HEK293T (cell line): ENCODE results near the gene PCNX3.

Source experiments
- ELF4 ChIP-seq: fragments of 450-650 bp; IDR thresholded peaks from 2 replicates; pipeline ENCODE4 v1.6.1; 2017; ENCODE audit warnings: antibody characterized with exemption
- FOXA1 ChIP-seq: fragments of 450-650 bp; IDR thresholded peaks from 2 replicates; pipeline ENCODE4 v1.6.1; 2016; ENCODE audit warnings: mild to moderate bottlenecking
- FOXK2 ChIP-seq: fragments of 450-650 bp; IDR thresholded peaks from 2 replicates; pipeline ENCODE4 v1.6.1; 2016; ENCODE audit warnings: mild to moderate bottlenecking
- FOXM1 ChIP-seq: fragments of 450-650 bp; IDR thresholded peaks from 2 replicates; pipeline ENCODE4 v1.6.1; 2017; ENCODE audit warnings: mild to moderate bottlenecking, borderline replicate concordance
- L3MBTL2 ChIP-seq: fragments of 450-650 bp; conservative IDR thresholded peaks from 2 replicates; pipeline ENCODE4 v1.6.1; 2016; ENCODE audit warnings: mild to moderate bottlenecking
- LEF1 ChIP-seq: fragments of 450-650 bp; IDR thresholded peaks from 2 replicates; pipeline ENCODE4 v1.6.1; 2017; ENCODE audit warnings: mild to moderate bottlenecking, borderline replicate concordance
- NFRKB ChIP-seq: fragments of 450-650 bp; IDR thresholded peaks from 2 replicates; pipeline ENCODE4 v1.6.1; 2016; ENCODE audit warnings: mild to moderate bottlenecking, moderate library complexity
- SP1 ChIP-seq: fragments of 450-650 bp; IDR thresholded peaks from 2 replicates; pipeline ENCODE4 v1.6.1; 2017
- TARDBP ChIP-seq: fragments of 450-650 bp; IDR thresholded peaks from 2 replicates; pipeline ENCODE4 v1.6.1; 2016
- ZNF384 ChIP-seq: fragments of 450-650 bp; IDR thresholded peaks from 2 replicates; pipeline ENCODE4 v1.6.1; 2016
- TF ChIP-seq, protein P1 (sequence below): fragments of 450-650 bp; IDR thresholded peaks from 2 replicates; pipeline ENCODE4 v1.6.1; 2016

DNA sequence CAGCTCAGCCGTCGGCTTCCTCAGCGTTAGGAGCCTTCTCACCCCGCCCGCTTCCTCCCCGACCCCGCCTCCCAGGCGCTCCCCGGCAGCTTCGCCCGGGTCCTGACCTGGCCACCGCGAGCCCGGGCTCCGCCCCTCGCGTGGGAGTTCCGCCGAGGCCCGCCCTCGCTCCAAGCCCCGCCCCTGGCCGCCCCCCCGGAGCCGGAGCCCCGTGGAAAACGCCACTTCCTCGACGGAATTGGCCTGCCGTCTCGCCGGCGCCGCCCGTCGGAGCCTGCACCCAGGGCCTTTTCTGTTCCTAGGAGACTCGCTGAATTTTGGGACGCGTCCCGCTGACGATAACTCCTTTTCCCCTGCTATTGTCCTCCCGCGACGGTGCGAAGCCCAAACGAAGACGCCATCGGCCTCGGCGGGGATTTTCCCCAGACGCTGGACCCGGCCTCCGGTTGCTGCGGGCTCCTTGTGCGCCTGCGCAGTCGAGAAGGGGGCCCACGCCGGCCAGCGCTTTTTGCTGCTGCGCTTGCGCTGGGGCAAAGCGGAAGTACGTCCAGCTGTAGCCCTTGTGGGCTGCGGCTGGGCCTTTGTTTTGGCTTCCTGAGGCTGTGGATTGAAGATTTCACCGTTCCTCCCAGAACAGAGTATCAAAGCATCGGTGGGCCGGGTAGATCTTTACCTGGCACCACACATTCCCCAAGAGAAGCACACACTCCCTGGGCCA lies 37.1 kb downstream of the PCNX3 start:
- TF ChIP-seq SP1 (no peak), FOXM1 (no peak), FOXA1 (no peak), FOXK2 (no peak), L3MBTL2 (peak; percentile 66; the same call in 1 of the 2 replicates), ELF4 (peak; percentile 71), ZNF384 (no peak), LEF1 (no peak), TARDBP (no peak), NFRKB (no peak)
- TF ChIP-seq, protein P1, sequence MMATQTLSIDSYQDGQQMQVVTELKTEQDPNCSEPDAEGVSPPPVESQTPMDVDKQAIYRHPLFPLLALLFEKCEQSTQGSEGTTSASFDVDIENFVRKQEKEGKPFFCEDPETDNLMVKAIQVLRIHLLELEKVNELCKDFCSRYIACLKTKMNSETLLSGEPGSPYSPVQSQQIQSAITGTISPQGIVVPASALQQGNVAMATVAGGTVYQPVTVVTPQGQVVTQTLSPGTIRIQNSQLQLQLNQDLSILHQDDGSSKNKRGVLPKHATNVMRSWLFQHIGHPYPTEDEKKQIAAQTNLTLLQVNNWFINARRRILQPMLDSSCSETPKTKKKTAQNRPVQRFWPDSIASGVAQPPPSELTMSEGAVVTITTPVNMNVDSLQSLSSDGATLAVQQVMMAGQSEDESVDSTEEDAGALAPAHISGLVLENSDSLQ: no peak
